HT-29 (cell line): Measurements from ENCODE around the gene AK4. TPM values are rescaled to one million over a fixed set of nuclear protein-coding genes. Genes with fewer than 3 reads are reported as not detected.
A peak's percentile ranks its signal among the peaks of the same experiment; 100 is the strongest.

ENCODE experiments used
- DNase-seq: peaks from one replicate; pipeline ENCODE4 v3.0.0-alpha.2; 2015; ENCODE audit warnings: low spot score
- total RNA-seq: library from RNA; depleted of rRNA; stranded (reverse); fragments of >200 nt; shearing (Covaris generic); gene quantifications from 2 replicates; pipeline ENCODE4 v1.2.3, GENCODE V29; 2014

Gene AK4
- total RNA-seq, 1 experiment from 2014 or later = 35.0 TPM

DNA sequence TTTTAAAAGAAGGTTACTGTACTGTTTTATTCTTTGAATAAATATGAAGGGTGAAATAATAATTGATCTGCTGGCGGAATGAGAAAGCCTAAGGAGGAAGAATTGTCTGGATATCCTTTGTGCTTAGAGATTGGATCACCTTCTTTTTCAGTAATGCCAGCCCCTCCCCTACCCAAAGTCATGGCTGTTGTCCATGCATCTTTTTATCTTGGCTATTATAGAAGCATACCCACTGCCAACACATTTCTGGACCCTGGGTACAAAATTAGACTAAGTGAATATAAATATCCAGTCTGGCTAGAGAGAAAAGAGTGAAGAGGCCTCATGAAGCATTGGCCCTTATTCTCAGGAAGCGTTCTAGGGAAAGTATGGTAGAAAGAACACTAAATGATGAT is 28.1 kb downstream of the AK4 start:
- no peak for DNase-seq

- DNase-seq = no peak
Observed at GRCh38 chr1:65176591-65176990, 28.6 kb downstream of the AK4 start.

DNA sequence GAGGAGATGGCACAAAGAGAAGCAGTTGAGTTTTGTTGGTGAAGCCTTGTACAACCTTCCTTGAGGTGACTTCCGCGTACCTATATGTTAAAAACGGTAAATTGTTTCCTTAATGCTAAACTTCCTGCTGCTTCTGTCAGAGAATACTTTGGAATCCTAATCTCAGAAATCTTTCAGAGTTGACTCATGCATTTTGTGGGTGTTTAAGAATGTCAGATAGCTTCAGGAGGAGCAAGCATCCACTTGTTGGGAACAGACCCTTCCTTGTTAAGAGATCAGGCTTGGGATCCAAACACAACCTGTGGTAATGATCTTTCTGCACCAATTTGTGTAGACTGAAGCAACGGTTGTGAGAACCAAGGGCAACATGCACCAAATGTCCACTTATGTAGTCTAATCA is 29.5 kb downstream of the AK4 start:
- DNase-seq = peak; percentile 78

- DNase-seq = no peak
Observed at GRCh38 chr1:65178235-65178634, 30.2 kb downstream of the AK4 start.

GRCh38 chr1:65179148-65179547 is 31.1 kb downstream of the AK4 start:
- DNase-seq = no peak

DNA sequence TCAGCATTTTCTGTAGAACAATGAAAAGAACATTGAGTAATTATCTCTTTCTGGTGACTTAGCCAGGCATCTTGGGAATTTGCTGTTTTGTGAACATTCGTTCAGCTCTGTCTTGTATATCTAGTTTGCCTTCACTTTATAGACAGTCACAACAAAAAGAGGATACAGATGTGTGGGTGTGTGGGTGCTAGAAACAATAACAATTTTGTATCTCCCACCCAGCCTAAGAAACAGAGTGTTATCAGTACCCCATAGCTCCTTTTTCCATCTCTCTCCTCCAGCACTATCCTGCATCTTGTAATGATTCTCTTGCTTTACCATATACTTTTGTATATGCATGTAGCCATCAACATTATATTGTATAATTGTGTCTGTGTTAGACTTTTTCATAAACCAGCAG is 33.0 kb downstream of the AK4 start:
- no peak for DNase-seq

DNA sequence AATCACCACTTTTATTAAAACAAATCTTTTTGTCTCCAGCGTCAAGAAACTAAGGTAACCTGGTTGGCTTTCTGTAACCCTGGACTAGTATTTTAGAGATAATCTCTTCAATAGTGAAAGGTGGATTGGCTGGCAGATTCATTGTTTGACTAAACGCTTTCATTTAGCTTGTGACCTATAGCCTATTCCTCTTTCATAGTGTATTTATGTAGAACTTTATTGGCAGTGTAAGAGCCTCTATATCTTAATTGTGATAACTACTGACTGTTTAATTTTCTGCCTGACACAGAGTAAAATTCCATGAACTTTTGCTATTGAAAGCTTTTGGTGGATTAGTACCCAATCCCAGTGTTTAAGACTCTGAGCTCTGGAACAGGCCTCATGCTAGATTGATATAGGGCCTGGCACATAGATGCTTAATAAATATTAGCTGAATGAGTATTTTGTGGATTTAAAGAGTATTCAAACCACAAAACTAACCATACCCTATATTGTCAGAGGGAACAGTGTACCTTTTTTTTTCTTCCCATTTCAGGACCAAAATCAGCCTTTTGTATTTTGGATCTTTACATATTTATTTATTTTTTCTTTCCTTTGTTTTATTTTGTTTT is 34.8 kb downstream of the AK4 start:
- peak; percentile 29 for DNase-seq

DNA sequence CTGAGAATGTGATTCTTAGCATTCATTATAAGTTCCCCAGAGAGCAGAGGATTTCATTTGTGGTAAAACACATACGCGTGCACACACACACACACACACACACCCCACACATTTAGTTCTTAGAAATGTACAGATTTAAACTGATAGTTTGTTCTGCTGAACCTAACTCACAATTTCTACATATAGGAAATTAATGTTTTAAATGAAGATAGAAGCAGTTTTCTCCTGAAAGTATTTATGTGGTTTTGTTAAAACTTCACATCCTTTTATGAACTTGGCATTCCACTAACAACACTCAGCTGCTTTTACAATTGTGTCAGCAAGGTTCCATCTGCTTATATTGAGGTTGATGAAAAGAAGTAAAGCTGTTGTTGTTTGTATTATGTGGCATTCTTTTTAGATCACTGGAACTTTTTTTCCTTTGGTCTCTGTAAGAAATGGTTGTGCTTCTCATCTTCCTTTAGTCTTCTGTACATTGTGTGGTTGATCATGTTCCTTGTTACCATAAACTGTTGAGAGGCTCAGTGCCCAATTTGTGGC is 41.6 kb downstream of the AK4 start:
- no peak for DNase-seq

DNA sequence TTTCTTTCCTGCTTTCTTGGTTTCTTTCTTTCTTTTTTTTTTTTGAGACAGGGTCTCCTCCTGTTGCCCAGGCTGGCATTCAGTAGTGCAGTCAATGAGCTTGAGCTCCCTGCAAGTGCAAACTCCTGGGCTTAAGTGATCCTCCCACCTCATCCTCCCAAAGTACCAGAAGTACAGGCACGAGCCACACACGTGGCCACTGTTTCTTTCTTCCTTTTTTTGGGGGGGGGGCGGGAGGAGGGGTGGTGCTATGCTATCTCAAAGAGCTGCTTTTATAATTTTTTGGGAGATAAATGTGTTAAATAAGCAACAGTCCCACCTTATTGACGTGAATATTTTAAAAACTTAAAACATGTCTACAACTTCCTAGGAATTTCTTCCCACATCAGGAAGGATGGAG is 42.2 kb downstream of the AK4 start:
- no peak for DNase-seq

DNA sequence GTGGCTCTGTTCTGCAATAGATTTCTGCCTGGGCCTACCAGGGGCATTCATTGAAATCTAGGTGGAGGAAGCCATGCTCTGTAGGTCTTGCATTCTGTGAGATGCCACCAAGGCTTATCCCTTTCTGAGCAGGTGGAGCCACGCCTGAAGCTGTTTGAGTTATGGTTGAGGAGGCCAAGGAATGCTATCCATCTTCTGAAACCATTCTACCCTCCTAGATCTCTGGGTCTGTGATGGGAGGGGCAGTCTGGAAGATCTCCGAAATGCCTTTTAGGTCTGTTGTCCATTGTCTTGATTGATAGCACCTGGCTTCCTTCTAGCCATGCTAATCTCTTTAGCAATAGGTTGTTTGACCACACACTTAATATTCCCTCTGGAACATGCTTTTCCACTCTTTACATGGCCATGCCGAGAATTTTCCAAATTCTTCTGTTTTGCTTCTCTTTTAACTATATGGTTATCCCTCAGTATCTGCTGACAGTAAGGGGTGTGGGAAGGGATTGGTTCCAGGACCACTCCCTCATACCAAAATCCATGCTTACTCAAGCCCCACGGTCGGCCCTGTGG is 45.2 kb downstream of the AK4 start:
- DNase-seq = no peak

DNA sequence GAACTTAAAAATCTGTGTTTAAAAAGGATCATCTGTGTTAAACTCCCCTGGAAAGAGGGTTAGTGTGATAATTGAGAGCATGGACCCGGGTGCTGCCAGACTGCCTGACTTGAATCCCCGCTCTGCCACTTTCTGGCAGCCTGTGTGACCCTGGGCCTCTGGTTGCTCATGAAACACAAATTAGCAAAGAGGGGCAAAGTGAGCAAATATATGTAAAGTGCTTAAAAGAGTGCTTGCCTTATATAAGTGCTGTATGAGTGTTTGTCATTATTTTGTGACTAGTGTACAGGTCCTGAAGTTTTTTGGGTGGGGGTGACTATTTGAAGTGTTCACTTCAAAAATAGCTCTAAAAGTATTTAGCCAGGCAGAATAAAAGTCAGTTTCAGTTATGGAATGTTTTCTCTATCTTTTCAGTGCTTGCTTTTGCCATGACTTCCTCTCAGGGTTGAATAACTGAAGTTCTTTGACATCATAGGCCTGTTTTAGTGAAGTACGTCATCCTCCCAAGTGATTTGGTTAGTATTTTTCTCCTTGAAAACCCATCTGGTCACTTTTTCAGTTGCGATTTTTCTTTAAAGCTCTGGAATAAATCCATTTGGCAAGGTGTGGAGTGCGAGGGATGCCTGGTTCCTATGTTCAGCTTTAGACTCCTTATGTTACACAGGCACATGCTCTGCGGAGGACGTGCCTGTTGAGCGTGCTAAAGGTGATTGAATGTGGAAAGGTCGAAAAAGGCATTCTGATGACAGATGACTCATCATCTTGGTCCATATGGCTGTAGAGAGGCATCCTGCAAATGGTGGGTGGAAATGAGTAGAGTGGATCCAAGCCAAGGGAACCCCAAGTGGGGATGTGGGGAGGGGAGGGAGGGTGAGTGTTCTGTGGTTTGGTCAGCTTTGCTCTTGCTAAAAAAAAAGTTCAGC is 47.8 kb downstream of the AK4 start:
- DNase-seq = no peak

DNA sequence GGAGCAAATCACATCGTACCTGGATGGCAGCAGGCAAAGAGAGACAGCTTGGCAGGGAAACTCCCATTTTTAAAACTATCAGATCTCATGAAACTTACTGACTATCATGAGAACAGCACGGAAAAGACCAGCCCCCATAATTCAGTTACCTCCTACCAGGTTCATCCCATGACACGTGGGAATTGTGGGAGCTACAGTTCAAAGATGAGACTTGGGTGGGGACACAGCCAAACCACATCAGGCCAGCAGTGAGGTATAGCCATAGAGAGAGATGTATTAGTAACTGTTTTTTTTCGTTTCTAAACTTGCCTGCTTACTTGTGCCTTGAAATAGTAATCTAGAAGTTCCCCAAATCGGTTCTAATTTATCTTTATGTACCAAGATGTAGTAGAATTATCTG is 48.9 kb downstream of the AK4 start:
- DNase-seq = no peak

DNA sequence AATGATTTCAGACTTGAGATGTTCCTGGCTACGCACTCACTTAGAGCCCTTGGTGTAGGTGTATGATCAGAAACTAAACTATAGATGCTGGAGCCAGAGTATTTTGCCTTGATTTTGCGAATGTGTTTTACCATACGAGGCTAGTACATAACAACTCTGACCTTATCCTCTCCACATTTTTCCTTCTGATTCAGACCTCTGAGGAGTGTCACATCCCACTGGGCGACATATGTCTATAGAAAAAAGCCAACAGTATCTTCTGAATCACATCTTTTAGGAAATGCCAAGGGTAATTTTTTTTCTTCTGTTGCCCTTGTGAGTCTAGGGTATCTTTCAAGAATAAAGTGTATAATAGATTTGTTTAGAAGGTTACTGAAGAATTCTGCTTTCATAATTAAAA is 49.6 kb downstream of the AK4 start:
- DNase-seq = no peak

- no peak for DNase-seq
Observed at GRCh38 chr1:65198096-65198495, 50.1 kb downstream of the AK4 start.

GRCh38 chr1:65200411-65200810 is 52.4 kb downstream of the AK4 start:
- DNase-seq = no peak

DNA sequence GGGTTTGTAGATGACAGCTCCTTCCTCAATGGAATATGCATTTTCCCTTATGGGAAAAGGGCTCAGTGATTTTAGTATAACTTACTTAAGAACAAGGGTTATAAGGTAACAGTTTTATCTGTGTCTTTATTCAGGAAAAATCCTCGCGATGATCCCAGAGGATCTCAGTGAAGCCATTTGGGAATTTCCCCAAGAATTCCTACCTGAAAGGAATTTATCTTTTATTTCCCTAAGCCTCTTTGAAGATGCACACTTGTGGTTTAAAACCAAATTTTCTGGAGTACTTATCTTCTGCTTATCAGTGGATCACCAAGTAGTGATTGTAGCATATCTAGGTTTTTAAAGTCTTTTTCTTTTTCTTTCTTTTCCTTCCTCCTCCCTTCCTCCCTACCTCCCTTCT is 58.8 kb downstream of the AK4 start:
- no peak for DNase-seq

DNA sequence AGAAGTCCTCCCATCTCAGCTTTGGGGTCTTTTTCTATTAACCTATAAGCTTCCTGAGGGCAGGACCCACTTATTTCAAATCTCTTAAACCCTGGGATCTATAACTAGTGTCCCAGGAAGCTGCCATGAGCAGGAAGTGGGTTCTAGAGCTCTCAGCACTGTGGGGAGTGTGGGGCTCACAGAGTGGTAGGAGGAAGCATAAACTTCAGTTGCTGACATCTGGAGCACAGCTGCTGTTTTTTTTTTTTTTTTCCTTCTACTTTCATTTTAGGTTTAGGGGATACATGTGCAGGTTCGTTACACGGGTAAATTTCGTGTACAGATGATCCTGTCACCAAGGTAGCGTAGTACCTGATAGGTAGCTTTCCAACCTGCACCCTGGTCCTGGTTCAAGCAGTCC is 59.3 kb downstream of the AK4 start:
- DNase-seq = no peak

GRCh38 chr1:65208563-65208973 is 60.6 kb downstream of the AK4 start:
- no peak for DNase-seq

DNA sequence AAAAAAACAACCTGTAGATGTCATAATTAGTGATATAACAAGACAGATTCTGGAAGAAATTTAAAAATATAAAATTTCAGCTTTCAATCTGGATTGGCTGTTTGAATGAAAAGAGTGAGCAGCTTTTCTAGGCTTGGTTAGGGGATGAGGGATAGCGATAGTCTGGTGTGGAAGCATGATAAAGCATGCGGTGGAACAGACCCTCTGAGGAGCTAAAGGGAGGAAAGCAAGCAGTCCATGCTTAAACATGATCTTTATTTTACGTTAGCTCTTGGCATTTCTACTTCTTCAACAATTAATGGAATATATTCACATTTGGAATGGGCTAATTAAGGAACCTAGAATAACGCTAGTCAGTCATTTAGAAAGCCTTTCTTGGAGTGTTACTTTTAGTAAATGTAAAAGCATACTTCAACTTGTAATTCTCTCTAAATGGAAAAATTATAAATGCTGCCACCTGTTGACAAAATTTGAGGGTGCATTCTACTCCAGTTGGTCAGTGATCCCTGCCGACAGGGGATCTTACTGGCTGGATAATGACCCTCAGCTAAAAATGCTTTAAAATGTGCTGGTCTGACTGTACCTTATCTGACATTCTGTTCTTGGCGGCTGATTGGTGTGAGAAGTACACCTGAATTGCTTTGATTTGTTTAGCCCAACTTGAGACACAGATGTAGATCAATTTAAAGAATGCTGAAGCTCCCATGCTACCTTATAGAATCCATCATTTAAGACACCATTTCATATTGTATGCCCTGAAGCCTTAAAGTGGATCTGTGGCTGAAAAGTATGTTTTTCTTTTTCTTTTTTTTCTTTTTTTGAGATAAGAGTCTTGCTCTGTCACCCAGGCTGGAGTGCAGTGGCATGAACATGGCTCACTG is 61.2 kb downstream of the AK4 start:
- DNase-seq = peak; percentile 72

DNA sequence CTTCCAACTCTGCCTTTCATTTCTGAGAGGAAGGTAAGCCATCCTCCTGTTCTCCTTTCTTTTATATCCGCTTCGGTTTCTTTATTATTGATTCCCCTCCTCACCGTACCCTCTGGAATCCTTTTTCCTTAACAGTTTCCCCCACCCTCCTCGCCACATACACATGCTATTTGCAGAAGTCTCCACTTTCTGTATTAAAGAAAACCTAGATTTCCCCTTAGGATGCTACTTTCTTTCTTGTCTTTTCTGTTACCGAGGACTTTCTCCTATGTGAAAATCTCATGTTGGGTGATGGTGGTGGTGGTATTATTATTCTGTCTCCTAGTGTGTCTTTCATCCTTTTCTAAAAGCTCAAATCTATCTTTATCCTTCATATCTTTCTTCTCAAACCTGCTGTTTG is 62.3 kb downstream of the AK4 start:
- no peak for DNase-seq

DNA sequence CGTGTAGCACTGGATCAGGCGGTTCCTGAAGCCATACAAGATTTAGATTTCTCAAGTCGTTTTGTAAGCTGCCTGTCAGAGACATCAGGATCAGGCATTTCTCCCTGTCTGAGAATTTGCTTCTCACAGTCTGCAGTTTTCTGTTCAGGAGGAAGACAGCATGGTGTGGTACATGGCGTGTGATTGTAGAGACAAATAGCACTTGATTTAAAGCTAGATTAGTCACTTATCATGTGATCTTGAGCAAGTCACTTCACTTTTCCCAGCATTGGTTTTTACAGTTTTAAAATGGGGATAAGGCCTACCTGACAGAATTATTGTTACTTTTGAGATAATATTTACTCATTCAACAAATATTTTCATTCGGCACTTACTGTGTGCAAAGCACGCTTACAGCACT is 63.3 kb downstream of the AK4 start:
- DNase-seq = no peak
